GM12874 (cell line): Measurements from ENCODE around the gene SYCN.

Source experiments
- TF ChIP-seq, protein P1 (sequence below): IDR thresholded peaks from 2 replicates; pipeline ENCODE4 v1.5.1; 2011; ENCODE audit warnings: low read depth, mild to moderate bottlenecking, control low read depth, low read length, moderate library complexity; ENCODE audit not compliant: insufficient read depth

Gene SYCN

DNA sequence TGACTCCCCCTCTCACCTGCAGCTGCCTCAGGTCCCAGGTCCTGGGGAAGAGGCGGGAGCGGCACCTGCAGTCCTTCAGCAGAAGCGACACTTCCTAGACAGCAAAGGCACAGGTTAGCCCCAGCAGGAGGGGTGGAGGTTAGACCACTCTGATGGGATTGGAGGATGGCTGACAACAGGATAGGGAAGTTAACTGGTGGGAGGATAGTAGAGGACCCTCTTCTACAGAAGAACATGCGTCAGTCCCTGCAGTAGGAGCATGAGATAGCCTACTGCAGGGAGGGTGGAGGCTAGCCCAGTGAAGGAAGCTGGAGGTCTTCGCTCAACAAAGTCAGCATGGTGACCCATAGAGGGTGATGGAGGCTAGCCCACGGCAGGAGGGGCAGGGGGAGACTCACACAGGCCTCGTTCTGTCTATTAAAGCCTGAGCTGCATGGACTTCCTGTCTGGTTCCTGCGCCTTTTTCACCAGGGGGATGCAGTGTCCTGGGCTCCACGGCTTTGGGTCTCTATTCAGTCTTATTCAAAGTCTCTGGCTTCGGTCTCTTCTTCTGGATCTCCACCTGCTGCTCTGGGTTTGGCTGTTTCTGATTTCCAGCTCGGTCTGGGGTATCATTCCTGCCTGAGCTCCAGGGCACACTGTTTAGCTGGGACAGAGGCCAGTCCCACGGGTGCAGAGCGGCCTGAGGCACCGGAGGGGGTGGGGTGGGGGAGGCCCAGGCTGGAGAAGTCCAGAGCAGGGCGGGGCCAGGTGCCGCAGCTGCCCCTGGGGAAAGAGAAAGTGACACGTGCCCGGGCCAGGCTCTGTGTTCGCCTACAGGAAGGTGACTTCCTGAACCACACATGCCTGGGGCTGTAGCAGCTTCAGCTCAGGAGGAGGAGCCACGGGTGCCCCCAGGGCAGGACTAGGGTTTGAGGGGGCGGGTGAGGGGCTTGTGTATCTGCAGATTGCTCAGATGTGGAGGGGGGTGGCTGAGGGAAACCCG is 33.4 kb upstream of the SYCN start:
- TF ChIP-seq, protein P1, sequence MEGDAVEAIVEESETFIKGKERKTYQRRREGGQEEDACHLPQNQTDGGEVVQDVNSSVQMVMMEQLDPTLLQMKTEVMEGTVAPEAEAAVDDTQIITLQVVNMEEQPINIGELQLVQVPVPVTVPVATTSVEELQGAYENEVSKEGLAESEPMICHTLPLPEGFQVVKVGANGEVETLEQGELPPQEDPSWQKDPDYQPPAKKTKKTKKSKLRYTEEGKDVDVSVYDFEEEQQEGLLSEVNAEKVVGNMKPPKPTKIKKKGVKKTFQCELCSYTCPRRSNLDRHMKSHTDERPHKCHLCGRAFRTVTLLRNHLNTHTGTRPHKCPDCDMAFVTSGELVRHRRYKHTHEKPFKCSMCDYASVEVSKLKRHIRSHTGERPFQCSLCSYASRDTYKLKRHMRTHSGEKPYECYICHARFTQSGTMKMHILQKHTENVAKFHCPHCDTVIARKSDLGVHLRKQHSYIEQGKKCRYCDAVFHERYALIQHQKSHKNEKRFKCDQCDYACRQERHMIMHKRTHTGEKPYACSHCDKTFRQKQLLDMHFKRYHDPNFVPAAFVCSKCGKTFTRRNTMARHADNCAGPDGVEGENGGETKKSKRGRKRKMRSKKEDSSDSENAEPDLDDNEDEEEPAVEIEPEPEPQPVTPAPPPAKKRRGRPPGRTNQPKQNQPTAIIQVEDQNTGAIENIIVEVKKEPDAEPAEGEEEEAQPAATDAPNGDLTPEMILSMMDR, result no peak

DNA sequence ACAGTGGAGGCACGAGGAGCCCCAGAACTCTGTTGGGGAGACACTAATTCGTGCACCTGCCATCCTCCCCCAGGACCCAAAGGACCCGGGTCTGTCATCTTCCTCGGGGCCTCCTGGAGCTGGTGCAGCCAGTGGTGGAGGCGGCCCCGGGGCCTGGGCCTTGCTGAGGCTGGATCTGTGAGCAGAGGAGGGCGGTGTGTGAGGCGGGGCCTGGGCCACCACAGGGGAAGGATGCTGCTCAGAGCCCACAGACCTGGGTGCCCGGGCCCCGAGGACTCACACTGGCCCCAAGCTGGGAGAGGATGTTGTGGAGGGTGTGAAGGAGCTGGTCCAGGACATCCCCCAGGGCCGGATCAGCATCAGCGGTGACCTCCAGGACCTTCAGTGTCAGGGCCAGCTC is 32.5 kb upstream of the SYCN start:
- TF ChIP-seq, protein P1, result no peak

DNA sequence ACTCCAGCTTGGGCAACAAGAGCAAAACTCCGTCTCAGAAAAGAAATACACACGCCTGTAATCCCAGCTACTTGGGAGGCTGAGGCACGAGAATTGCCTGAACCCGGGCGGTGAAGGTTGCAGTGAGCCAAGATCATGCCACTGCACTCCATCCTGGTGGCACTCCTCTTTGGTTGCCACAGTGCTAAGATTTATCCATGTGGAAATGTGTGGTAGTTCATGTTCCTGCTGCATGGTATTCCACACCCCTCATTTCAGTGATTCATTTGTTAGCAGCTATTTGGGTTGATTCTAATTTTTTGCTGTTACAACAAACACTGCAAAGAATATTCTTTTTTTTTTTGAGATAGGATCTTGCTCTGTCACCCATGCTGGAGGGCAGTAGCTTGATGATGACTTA is 28.6 kb upstream of the SYCN start:
- TF ChIP-seq, protein P1, result no peak

DNA sequence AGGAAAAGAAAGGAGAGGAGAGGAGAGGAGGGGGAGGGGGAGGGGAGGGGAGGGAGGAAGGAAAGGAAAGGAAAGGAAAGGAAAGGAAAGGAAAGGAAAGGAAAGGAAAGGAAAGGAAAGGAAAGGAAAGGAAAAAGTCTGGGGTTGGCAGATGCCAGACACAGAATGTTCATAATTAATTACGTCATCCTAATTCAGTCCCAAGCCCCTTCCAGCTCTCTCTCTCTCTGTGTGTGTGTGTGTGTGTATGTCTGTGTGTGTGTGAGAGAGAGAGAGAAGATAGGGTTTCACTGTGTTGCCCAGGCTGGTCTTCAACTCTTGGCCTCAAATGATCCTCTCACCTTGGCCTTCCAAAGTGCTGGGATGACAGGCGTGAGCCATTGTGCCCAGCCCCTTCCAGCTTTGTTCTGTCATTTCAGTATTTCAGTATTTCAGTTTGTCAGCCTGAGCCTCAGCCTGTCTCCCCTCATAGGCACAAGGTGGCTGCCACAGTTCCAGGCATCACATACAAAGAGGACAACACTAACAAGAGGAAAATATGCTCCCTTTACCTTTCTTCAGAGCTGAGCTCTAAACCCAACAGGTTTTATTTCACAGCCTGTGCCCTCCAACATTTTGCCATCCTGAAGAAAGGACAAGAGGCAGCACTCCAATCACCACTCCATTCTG is 26.2 kb upstream of the SYCN start:
- TF ChIP-seq, protein P1, result no peak

DNA sequence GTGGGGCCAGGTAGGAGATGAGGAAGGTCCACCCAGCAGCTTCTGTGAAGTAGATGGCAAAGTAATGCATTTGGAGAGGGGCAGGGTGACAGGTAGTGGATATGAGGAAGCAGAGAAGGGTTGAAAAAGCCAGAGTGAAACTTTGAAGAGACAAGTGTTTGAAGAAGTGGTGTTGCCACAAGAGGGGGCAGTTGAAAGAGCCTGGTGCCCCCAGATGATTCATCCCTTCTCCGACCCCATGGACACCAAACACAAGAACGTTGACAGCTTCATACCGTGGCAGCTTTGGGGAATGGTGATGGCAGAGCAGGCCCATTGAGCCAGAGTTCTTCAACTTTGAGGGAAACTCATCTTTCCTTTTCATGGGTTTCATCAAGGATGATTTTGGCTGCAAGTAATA is 20.8 kb upstream of the SYCN start:
- TF ChIP-seq, protein P1, result no peak

DNA sequence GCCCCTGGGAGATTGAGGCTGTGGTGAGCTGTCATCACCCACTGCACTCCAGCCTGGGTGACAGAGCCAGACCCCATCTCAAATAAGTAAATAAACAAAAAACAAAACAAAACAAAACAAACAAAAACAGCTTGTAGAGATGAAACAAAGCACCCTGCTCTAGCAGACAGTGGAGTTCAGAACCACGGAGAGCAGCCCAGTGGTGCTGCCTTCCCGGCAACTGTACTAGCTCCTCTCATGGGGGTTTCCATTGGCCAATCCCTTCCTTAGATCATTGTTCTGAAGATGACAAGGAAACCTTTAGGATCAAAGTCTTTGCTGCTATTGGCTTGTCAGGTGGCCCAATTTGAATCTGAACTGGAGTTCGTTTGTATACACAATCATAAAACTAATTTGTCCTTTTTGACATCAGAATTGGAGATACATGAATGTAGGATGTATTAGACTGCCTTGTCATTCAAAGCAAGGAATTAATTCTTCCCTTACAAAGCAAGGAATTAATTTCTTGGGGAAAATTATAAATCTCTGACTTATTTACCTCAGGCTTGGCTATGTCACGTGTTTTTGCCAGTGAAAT is 19.7 kb upstream of the SYCN start:
- TF ChIP-seq, protein P1, result no peak

DNA sequence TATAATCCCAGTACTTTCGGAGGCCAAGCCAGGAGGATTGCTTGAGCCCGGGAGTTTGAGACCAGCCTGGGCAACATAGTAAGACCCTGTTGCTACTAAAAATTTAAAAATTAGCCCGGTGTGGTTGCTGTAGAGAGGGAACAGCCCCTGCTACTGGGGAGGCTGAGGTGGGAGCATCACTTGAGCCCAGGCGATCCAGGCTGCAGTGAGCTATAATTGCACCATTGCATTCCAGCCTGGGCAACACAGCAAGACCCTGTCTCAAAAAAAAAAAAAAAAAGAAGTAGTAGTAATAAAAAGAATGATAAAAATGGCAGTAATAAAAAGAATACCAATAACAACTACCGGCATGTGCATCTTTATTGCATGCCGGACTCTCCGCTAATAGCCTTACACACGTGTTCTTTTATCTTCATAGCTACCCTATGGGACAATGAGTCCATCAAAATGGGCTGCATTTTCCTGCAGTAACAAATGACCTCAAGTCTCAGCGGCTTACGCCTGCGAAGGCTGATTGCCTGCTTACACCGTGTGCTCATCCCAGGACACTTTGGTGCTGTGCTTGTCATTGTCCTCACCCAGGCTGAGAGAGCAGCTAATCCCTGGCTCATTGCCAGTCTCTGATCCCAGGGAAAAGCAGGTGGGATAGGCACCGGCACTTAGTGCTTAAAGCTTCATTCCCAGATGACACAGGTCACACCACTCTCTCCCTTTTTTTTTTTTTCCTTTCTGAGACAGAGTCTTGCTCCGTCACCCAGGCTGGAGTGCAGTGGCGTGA is 14.4 kb upstream of the SYCN start:
- TF ChIP-seq, protein P1, result no peak
